Measurements from ENCODE around the gene ANKRD62. TPM values are rescaled to one million over a fixed set of nuclear protein-coding genes. Genes with fewer than 3 reads are reported as not detected.

Gene ANKRD62
- total and polyA plus RNA-seq, 4 donors = 0.06 to 0.14 (median 0.09) TPM

DNA sequence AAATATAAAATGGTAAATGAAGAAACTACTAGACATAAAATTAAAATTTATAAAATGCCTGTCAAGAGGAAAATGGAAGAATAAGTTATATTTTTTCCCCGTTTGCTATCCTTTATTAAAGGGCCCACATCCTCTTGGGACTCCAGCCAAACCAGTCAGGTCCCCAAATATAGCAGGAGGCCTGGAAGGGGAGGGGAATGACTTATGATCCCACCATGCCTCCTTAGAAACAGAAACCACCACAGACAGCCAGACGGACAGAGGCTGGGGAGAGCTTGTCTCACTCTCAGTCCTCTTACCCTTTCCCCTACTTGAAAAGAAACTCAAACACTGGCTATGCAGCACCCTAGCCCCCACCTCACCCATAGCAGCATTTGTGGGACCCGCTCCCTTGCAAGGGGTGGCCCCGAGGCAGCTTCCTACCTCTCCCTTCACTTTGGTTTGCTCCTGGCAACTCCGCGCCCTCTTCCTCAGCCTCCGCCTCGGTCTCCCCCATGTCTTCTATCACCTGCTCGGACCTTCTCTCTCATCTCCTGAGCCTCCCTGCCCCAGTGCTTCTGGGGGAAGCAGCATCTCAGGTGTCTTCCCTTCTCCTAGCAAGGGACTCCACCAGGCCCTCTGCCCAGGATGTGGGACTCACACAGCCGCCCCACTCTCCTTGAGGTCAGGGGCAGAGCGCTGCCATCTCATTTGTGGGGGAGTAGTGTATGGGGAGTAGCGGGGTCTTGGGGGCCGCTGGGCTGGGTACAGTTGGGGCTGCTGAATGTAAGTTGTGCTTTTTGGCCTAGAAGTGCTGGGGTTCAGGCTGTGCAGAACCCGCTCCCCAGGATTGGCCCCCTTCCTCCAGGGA, 37.4 kb upstream of the ANKRD62 start:
- Histone ChIP-seq H3K4me1 (ENCODE audit: control insufficient read depth, insufficient read depth, low read length) (no peaks in the 10 kb centered on the region), H3K9me3 (ENCODE audit: control insufficient read depth, insufficient read depth, low read length) (no peaks in the 10 kb centered on the region), H3K27me3 (ENCODE audit: control insufficient read depth, insufficient read depth, low read length) (no peaks in the 10 kb centered on the region), H3K4me3 (ENCODE audit: low read depth, low read length) (no peak overlapping the region), H3K36me3 (ENCODE audit: control insufficient read depth, insufficient read depth, low read length) (no peaks in the 10 kb centered on the region), H3K27ac (ENCODE audit: low read depth, low read length) (no peak overlapping the region)
- DNase-seq (ENCODE audit: low read depth in 4 of 6, low spot score in 6 of 6) = no peak
- 86% methylated on average over 13 of the region's 14 CpGs for WGBS (ENCODE audit: insufficient coverage)

DNA sequence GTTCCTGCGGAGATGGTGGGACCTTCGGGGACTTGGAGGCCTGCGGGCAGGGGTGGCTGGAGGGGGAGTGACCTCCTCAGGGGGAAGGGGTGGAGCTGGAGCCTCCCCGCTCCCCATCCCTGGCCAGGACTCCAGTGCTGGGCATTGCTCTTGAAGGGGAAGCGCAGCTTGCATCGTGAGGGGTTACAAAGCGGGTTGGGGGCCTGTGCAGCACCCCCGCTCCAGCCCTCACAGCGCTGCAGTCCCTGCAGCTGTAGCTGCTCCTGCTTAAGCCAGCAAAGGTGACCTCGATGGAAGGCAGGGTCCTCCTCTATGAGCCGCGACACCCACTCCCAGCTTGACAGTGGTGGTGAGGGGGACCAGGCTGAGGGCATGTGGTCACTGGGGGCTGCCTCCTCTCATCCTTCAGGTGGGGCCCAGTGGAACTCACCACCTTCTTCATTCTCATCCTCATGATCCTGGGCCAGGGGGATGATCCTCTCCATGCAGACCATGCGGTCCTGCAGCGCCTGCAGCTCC, 36.7 kb upstream of the ANKRD62 start:
- Histone ChIP-seq H3K9me3 (ENCODE audit: control insufficient read depth, insufficient read depth, low read length) (no peaks in the 10 kb centered on the region), H3K36me3 (ENCODE audit: control insufficient read depth, insufficient read depth, low read length) (no peaks in the 10 kb centered on the region), H3K27ac (ENCODE audit: low read depth, low read length) (no peak overlapping the region), H3K4me3 (ENCODE audit: low read depth, low read length) (no peak overlapping the region), H3K4me1 (ENCODE audit: control insufficient read depth, insufficient read depth, low read length) (no peaks in the 10 kb centered on the region), H3K27me3 (ENCODE audit: control insufficient read depth, insufficient read depth, low read length) (no peaks in the 10 kb centered on the region)
- no peak for DNase-seq (ENCODE audit: low read depth in 4 of 6, low spot score in 6 of 6)
- WGBS (ENCODE audit: insufficient coverage) = 89% methylated on average over 13 of the region's 14 CpGs

DNA sequence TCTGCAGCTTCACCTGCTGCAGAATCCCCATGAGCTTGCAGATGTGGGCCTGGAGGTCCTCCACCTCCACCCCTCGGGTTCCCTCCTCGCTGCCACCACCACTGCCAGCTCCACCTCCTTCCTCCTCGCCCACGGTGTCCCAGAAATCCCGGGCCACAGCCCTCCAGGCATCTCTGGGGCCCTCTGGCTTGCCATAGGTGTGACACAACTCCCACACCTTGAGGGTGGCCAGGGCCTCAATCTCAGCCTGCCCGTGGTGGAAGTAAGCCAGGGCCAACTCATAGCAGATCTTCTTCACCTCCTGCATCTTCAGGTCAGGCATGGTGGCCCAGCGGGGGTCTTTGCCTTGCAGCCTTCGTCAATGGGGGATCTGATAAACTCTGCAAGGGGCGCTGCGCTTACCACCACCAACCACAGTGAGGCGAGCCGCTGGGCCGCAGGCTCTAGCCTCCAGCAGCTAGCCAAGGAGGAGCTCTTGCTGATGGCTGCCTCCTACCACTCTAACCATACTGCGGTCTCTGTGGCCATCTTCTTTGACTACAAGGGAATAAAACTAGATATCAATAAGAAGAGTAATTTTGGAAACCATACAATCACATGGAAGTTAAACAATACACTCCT, 36.1 kb upstream of the ANKRD62 start:
- 76% methylated on average over 10 of the region's 14 CpGs for WGBS (ENCODE audit: insufficient coverage)
- no peak overlapping the region for H3K4me3 ChIP-seq (ENCODE audit: low read depth, low read length)
- DNase-seq (ENCODE audit: low read depth in 4 of 6, low spot score in 6 of 6) = no peak

DNA sequence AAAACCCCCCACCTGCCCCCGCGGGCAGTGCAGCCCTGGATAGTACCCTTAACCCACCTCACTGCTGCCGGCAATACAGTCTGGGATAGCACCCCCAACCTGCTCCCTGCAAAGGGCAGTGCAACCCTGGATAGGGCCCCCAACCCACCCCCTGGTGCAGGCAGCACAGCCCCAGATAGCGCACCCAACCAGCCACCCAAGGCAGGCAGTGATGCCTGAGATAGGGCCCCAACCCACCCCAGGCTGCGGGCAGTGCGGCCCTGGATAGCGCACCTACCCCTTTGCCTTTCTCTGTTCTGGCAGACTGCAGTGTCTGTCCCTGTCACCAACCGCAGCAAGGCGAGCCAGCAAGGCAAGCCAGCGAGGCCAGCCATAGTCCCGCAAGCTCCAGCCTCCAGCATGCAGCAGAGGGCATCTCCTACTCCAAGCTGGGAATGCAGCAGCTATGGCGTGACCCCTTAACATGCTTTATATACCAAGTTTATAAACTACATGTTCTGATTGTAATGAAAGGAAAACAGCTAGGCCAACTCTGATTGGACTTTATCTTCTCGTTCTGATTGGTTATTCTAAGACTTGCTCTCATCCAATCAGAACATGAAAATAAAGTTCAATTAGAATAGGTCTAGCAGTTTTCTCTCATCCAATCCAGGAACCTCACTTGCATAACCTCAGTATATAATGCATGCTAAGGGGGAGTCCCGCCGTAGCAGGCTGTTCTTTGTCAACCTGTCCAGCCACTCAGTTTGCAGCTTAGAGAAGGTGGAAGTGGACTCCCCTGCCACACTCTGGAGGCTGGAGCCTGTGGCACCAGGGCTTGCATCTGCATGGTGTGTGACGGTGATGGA, 34.1 kb upstream of the ANKRD62 start:
- Histone ChIP-seq H3K9me3 (ENCODE audit: control insufficient read depth, insufficient read depth, low read length) (no peaks in the 10 kb centered on the region), H3K27ac (ENCODE audit: low read depth, low read length) (no peak overlapping the region), H3K4me1 (ENCODE audit: control insufficient read depth, insufficient read depth, low read length) (no peaks in the 10 kb centered on the region), H3K27me3 (ENCODE audit: control insufficient read depth, insufficient read depth, low read length) (no peaks in the 10 kb centered on the region), H3K36me3 (ENCODE audit: control insufficient read depth, insufficient read depth, low read length) (no peaks in the 10 kb centered on the region), H3K4me3 (ENCODE audit: low read depth, low read length) (no peak overlapping the region)
- 93% methylated on average over 14 of the region's 16 CpGs for WGBS (ENCODE audit: insufficient coverage)
- peak in 1 of 6 donors; percentile 19 for DNase-seq (ENCODE audit: low read depth in 4 of 6, low spot score in 6 of 6)

More for the DNA sequence above, 36.1 kb upstream of the ANKRD62 start:
- Histone ChIP-seq H3K9me3 (ENCODE audit: control insufficient read depth, insufficient read depth, low read length) (no peaks in the 10 kb centered on the region), H3K27me3 (ENCODE audit: control insufficient read depth, insufficient read depth, low read length) (no peaks in the 10 kb centered on the region), H3K36me3 (ENCODE audit: control insufficient read depth, insufficient read depth, low read length) (no peaks in the 10 kb centered on the region), H3K4me1 (ENCODE audit: control insufficient read depth, insufficient read depth, low read length) (no peaks in the 10 kb centered on the region), H3K27ac (ENCODE audit: low read depth, low read length) (no peak overlapping the region)

DNA sequence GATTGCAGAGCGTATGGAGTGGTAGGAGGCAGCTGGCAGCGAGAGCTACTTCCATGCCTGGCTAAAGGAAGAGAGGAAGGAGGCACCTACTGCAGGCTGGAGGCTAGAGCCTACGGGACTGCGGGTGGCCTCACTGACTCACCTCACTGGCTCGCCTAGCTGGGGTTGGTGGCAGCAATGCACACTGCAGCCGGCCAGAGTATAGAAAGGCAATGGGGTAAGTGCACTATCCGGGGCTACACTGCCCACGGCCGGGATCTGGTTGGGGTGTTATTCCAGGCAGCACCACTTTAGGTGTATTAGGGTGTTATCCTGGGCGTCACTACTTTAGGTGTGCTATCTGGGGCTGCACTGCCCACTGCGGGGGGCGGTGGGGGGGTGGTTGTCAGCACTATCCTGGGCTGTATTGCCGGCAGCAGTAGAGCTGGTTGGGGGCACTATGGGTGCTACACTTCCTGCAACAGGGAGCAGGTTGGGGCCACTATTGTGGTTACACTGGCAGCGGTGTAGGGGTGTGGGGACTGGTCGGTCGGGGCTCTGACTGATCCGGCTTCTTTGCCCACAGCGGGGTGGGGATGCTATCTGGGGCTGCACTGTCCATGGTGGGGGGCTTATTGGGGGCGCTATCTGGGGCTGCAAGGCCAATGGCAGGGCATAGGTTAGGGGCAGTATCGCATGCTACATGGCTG, 33.3 kb upstream of the ANKRD62 start:
- no peaks in the 10 kb centered on the region for H3K36me3 ChIP-seq (ENCODE audit: control insufficient read depth, insufficient read depth, low read length)
- DNase-seq (ENCODE audit: low read depth in 4 of 6, low spot score in 6 of 6) = no peak
- no peaks in the 10 kb centered on the region for H3K4me1 ChIP-seq (ENCODE audit: control insufficient read depth, insufficient read depth, low read length)
- H3K27ac ChIP-seq (ENCODE audit: low read depth, low read length) = no peak overlapping the region
- no peak overlapping the region for H3K4me3 ChIP-seq (ENCODE audit: low read depth, low read length)
- WGBS (ENCODE audit: insufficient coverage) = 85% methylated on average over 17 of the region's 20 CpGs
- no peaks in the 10 kb centered on the region for H3K27me3 ChIP-seq (ENCODE audit: control insufficient read depth, insufficient read depth, low read length)
- no peaks in the 10 kb centered on the region for H3K9me3 ChIP-seq (ENCODE audit: control insufficient read depth, insufficient read depth, low read length)

DNA sequence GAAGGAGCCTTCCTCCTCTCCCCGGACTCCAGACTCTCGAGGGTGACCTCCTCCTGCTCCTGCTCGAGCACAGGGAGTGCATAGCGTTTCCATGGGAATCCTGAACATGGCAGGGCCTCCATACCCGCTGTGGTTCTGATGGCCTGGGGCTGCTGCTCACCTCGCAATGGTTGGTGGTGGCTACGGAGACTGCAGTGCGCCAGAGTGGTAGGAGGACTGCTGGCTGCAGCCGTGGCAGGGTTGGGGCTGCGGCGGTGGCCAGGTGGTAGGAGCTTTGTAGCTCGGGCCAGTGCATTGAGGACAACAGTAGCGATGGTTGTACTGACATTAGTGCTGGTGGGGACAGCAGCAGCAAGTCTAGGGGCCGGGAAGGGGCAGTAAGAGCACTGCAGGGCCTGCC, 32.0 kb upstream of the ANKRD62 start:
- 80% methylated on average over 14 of the region's 14 CpGs for WGBS (ENCODE audit: insufficient coverage)
- no peaks in the 10 kb centered on the region for H3K36me3 ChIP-seq (ENCODE audit: control insufficient read depth, insufficient read depth, low read length)
- H3K4me3 ChIP-seq (ENCODE audit: low read depth, low read length) = no peak overlapping the region

DNA sequence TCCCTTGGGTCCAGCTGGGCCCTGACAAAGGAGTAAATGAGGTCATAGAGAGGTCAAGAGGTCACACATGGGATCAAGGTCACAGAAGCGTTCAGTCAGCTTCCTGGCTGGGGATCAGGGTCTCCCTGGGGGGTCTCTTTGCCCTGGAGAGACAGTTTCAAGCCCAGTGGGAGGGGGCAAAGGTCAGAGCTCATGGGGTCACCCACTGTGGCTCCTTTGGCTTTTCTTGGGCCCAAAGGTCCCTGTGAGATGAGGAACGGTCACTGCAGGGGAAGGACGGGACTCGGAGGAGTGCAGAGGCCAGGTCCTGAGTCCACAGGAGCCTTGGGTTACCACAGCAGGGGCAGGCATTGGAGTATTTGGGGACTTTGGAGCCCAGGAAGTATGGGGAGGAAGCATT, 30.7 kb upstream of the ANKRD62 start:
- no peak overlapping the region for H3K4me3 ChIP-seq (ENCODE audit: low read depth, low read length)
- peaks cover 6% of the 10 kb centered on the region for H3K36me3 ChIP-seq (ENCODE audit: control insufficient read depth, insufficient read depth, low read length)
- no peak for DNase-seq (ENCODE audit: low read depth in 4 of 6, low spot score in 6 of 6)
- no peaks in the 10 kb centered on the region for H3K4me1 ChIP-seq (ENCODE audit: control insufficient read depth, insufficient read depth, low read length)
- H3K9me3 ChIP-seq (ENCODE audit: control insufficient read depth, insufficient read depth, low read length) = no peaks in the 10 kb centered on the region
- no peaks in the 10 kb centered on the region for H3K27me3 ChIP-seq (ENCODE audit: control insufficient read depth, insufficient read depth, low read length)
- WGBS (ENCODE audit: insufficient coverage) = 74% methylated on average over 4 of the region's 4 CpGs
- no peak overlapping the region for H3K27ac ChIP-seq (ENCODE audit: low read depth, low read length)

More for the DNA sequence above, 32.0 kb upstream of the ANKRD62 start:
- H3K27me3 ChIP-seq (ENCODE audit: control insufficient read depth, insufficient read depth, low read length) = no peaks in the 10 kb centered on the region
- no peaks in the 10 kb centered on the region for H3K4me1 ChIP-seq (ENCODE audit: control insufficient read depth, insufficient read depth, low read length)
- H3K9me3 ChIP-seq (ENCODE audit: control insufficient read depth, insufficient read depth, low read length) = no peaks in the 10 kb centered on the region
- no peak for DNase-seq (ENCODE audit: low read depth in 4 of 6, low spot score in 6 of 6)
- no peak overlapping the region for H3K27ac ChIP-seq (ENCODE audit: low read depth, low read length)

DNA sequence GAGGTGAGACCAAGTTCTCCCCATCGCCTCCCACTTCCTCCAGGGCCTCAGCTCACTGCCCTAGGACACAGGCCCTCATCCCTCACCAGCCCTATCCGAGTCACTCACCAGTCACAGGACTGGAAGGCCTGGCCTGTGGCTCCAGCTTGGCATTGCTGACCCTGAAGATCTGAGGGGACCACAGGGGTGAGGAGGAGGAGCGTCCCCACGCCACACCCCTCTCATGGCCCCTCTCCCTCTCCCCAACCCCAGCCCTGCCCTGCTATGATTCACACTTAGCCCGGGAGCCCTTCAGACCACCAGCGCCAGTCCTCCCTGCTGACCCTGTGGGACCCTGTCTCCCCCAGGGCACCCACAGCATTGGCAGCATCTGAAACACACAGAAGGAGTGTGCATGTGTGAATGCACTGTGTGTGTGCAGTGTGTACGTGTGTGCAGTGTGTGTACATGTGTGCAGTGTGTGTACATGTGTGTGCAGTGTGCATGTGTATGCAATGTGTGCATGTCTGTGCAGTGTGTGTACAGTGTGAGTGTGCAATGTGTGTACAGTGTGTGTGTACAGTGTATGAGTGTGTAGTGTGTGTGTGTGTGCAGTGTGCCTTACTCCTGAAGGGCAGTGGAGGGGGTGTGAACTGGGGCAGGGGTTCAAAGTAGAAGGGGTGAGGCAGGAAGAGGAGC, 29.4 kb upstream of the ANKRD62 start:
- no peak overlapping the region for H3K4me3 ChIP-seq (ENCODE audit: low read depth, low read length)
- H3K4me1 ChIP-seq (ENCODE audit: control insufficient read depth, insufficient read depth, low read length) = no peaks in the 10 kb centered on the region
- H3K36me3 ChIP-seq (ENCODE audit: control insufficient read depth, insufficient read depth, low read length) = peaks cover 6% of the 10 kb centered on the region
- no peak overlapping the region for H3K27ac ChIP-seq (ENCODE audit: low read depth, low read length)
- H3K27me3 ChIP-seq (ENCODE audit: control insufficient read depth, insufficient read depth, low read length) = no peaks in the 10 kb centered on the region
- WGBS (ENCODE audit: insufficient coverage) = 75% methylated on average over 3 of the region's 7 CpGs
- no peak for DNase-seq (ENCODE audit: low read depth in 4 of 6, low spot score in 6 of 6)
- no peaks in the 10 kb centered on the region for H3K9me3 ChIP-seq (ENCODE audit: control insufficient read depth, insufficient read depth, low read length)

Measured in spinal cord (tissue), 10 donors.